Activated CD4-positive, alpha-beta memory T cell treated with anti-CD3 and anti-CD28 coated beads for 36 hours (primary cell): Measurements from ENCODE around the gene ZNF654. TPM values are rescaled to one million over a fixed set of nuclear protein-coding genes. Genes with fewer than 3 reads are reported as not detected.
A peak's percentile ranks its signal among the peaks of the same experiment; 100 is the strongest.
"Not testable (repeated sequence)": the region's sequence is repeated elsewhere in the genome, so short reads cannot be mapped to it uniquely, and the experiment has no call there.

Source experiments
- CTCF ChIA-PET: fragments of 350-600 bp; sonication (Branson Sonifier 250); formaldehyde crosslinking; loops from one replicate; lab custom pipeline; 2021; ENCODE audit warnings: antibody characterized with exemption, inconsistent platforms; lab: Charles Lee
- POLR2A ChIA-PET: fragments of 350-600 bp; sonication (Branson Sonifier 250); formaldehyde crosslinking; loops from one replicate; lab custom pipeline; 2021; ENCODE audit warnings: antibody characterized with exemption; lab: Charles Lee
- DNase-seq: peaks from one replicate; pipeline ENCODE4 v3.0.0-alpha.2; 2020
- H3K27ac Mint-ChIP-seq: one replicate; pipeline ENCODE4 v1.8.0; 2021; ENCODE audit warnings: mixed read lengths
- H3K27me3 Mint-ChIP-seq: one replicate; pipeline ENCODE4 v1.8.0; 2021; ENCODE audit warnings: mixed read lengths
- H3K36me3 Mint-ChIP-seq: one replicate; pipeline ENCODE4 v1.8.0; 2021; ENCODE audit warnings: mixed read lengths
- H3K4me1 Mint-ChIP-seq: one replicate; pipeline ENCODE4 v1.8.0; 2021; ENCODE audit warnings: low read depth, mixed read lengths
- H3K4me3 Mint-ChIP-seq: one replicate; pipeline ENCODE4 v1.8.0; 2021; ENCODE audit warnings: mild to moderate bottlenecking, mixed read lengths
- H3K9me3 Mint-ChIP-seq: one replicate; pipeline ENCODE4 v1.8.0; 2021; ENCODE audit warnings: mixed read lengths
- intact Hi-C: fragments of 100-400 bp; cut with micrococcal nuclease; formaldehyde crosslinking; loops from one replicate; pipeline ENCODE4 v1.15.1; 2023
- total RNA-seq, 2 experiments: library from RNA; stranded (reverse); gene quantifications; one replicate each; pipeline ENCODE4 v1.2.3, GENCODE V29; 2021

ZNF654 gene
- 10 to 100 TPM; 15.6 to 16.7 TPM for total RNA-seq

DNA sequence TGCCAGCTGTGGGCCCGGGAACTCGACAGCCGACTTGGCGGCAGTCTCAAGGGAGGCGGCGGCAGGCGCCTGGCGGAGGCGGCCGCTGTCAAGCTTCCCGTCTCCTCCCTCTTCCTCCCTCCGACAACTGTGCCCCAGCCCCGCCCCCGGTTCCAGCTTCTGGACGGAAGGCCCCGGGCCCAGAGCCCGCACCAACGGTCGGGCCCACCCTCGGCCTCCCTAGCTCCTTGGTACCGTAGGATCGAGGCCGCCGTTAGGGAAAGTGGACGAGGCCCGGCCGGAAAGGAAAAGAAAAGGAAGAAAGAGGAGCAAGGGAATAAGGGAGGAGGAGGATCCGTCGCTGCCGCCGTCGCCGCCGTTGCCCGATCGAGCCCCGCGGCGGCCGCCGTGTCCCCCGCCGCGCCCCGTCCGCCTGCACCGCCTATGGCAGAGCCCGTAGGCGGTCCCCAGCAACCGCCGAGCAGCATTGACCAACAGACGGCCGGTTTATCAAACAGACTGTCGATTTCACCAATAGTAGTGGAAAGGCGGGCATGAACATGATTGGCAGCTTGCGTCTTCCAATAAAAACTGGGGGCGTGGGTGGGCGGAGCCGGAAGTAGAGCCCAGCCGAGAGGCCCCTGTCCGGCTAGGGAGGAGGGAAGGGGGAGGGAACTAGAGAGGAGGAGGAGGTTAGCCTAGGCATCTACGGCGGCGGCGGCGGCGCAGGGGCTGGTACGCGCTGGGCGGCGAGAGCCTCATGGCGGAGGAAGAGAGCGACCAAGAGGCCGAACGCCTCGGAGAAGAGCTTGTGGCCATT lies at the start of gene ZNF654, which contains the start of gene CGGBP1:
TSS of gene ZNF654 (plus strand) at position 675 of the 799 bp plus-strand sequence. CDS start at position 740, 65 bp downstream.
TSS of gene CGGBP1 (minus strand) at position 425 of the 799 bp plus-strand sequence. CDS start 3,029 bp downstream, outside the sequence.
- ChIA-PET POLR2A (interaction anchor here (0.6 to 2.6 kb wide), 9 partner anchors 21 to 91 kb away, joined by 3 to 35 read pairs (median 3); partner anchors contain the start of gene C3orf38), CTCF (interaction anchor here (0.6 to 1.2 kb wide), 7 partner anchors 32 to 799 kb away, joined by 3 to 6 read pairs (median 4); no protein-coding TSS in a partner anchor)
- Mint-ChIP-seq H3K27me3 (no peaks in the 10 kb centered on the region), H3K36me3 (peaks cover 32% of the 10 kb centered on the region), H3K9me3 (no peaks in the 10 kb centered on the region), H3K27ac (peak within 1 kb of the TSS; percentile 98), H3K4me3 (peak within 1 kb of the TSS; percentile 96), H3K4me1 (peaks cover 50% of the 10 kb centered on the region)
- peak; percentile 99 for DNase-seq
- intact Hi-C loops: loop anchor here (1.0 to 2.0 kb wide), 5 partner anchors 27 to 832 kb away; partner anchors contain the start of genes C3orf38 and CHMP2B

DNA sequence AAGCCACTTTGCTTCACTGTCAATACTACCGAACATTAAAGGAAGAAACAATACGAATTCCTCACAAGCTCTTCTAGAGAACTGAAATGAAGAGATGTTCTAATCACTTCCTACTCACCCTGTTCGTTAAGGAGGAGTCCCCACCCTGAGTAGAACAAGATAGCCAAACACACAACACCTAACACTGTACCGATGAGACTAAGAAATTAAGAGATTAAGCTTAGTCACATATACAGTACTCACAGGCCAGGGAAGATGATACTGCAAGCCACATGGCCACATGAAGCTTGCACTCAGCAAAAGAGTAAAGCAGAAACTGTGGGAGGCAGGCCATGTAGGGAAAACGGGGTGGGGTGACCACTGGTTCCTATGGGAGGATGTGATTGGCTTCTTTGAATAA lies 48.2 kb upstream of the ZNF654 start:
- ChIA-PET CTCF (interaction anchor here (0.6 to 1.5 kb wide), 4 partner anchors 9 to 660 kb away, joined by 3 to 6 read pairs (median 3); no protein-coding TSS in a partner anchor), POLR2A (no interaction called here)
- no peak overlapping the region for H3K27ac Mint-ChIP-seq
- H3K4me1 Mint-ChIP-seq: no peaks in the 10 kb centered on the region
- H3K9me3 Mint-ChIP-seq: no peaks in the 10 kb centered on the region
- no peaks in the 10 kb centered on the region for H3K36me3 Mint-ChIP-seq
- H3K4me3 Mint-ChIP-seq: no peak overlapping the region
- intact Hi-C loops: no loop called here
- no peak for DNase-seq
- H3K27me3 Mint-ChIP-seq: peaks cover 2% of the 10 kb centered on the region

DNA sequence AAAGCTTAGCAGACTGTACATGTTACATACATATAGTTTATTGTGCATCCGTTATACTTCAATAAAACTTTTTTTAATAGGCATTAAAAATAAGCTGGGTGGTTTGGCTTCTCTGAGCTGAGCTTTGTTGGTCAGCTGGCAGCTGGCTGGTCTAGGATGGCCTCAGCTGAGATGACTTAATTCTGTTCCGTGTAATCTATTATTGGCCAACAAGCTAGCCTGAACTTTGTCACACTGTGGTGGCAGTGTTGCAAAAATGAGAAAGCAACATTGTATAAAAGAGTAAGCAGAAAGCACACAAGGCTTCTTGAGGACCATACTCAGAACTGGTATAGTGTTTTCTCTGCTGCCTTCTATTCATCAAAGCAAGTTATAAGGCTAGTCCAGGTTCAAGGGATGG lies 45.5 kb upstream of the ZNF654 start:
- H3K27me3 Mint-ChIP-seq: peaks cover 4% of the 10 kb centered on the region
- H3K27ac Mint-ChIP-seq: no peak overlapping the region
- no peaks in the 10 kb centered on the region for H3K9me3 Mint-ChIP-seq
- DNase-seq: no peak
- no peak overlapping the region for H3K4me3 Mint-ChIP-seq
- POLR2A ChIA-PET: no interaction called here
- H3K4me1 Mint-ChIP-seq: peaks cover 4% of the 10 kb centered on the region
- CTCF ChIA-PET: interaction anchor here (1.0 to 1.1 kb wide), 2 partner anchors 9 to 99 kb away, joined by 3 to 5 read pairs; no protein-coding TSS in a partner anchor
- intact Hi-C loops: no loop called here
- no peaks in the 10 kb centered on the region for H3K36me3 Mint-ChIP-seq

DNA sequence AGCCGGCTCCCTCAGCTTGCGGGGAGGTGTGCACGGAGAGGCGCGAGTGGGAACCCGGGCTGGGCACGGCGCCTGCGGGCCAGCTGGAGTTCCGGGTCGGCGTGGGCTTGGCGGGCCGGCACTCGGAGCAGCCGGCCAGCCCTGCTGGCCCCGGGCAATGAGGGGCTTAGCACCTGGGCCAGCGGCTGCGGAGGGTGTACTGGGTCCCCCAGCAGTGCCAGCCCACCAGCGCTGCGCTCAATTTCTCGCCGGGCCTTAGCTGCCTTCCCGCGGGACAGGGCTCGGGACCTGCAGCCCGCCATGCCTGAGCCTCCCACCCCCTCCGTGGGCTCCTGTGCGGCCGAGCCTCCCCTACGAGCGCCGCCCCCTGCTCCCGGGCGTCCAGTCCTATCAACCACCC lies 43.4 kb upstream of the ZNF654 start:
- H3K4me3 Mint-ChIP-seq, DNase-seq, H3K9me3 Mint-ChIP-seq, POLR2A ChIA-PET, H3K36me3 Mint-ChIP-seq, CTCF ChIA-PET, H3K27me3 Mint-ChIP-seq, H3K4me1 Mint-ChIP-seq, intact Hi-C loops, H3K27ac Mint-ChIP-seq: not testable (repeated sequence)

DNA sequence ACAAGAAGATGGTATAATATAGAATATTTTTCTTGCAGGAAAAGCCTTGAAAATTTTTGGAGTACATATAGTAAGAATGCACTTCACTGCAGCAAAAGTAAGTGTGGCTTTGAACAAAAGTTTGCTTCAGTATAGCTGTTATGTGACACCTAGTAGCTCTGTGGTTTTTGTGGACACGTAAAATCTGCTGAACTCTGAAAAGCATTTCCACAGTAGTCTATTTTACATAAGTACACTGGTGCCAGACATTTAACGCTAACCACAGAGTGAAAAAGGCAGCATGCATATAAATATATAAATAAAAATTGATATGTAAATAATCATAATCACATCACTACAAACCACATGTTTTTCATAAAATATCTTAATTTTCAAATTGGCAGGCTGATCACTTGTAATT lies 40.0 kb upstream of the ZNF654 start:
- Mint-ChIP-seq H3K27ac (no peak overlapping the region), H3K9me3 (no peaks in the 10 kb centered on the region), H3K27me3 (peaks cover 4% of the 10 kb centered on the region), H3K36me3 (no peaks in the 10 kb centered on the region), H3K4me3 (no peak overlapping the region), H3K4me1 (peaks cover 10% of the 10 kb centered on the region)
- CTCF ChIA-PET: interaction anchor here (1.4 kb wide), 1 partner anchor 8 kb away, joined by 6 read pairs; no protein-coding TSS in a partner anchor
- no peak for DNase-seq
- POLR2A ChIA-PET: no interaction called here
- intact Hi-C loops: no loop called here

DNA sequence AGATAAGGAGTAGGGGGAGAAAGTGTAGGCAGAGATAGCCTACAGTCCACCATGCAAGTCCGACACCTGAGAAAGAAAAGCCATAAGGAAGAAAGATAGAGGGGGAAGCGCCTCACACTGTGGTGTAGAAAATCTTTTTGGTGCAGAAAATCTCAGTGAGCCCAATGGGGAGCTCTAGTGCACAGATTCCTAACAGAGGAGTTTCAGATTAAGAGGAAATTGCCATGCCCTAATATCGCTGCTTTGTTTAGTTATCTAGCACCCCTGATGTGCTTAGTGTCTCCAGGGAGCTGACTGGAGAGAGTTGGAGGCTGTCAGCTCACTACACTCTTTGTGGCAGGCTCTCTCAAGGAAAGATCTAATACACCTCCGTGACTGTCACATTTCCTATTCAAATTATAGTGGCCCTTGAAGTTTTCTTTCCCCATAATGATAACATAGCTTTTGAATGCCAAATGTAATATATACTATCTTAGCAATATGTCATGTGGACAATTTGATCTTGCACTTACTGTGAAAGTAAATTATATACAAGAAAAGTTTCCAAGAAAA lies 34.0 kb upstream of the ZNF654 start:
- Mint-ChIP-seq H3K36me3 (no peaks in the 10 kb centered on the region), H3K27ac (no peak overlapping the region), H3K4me1 (peaks cover 8% of the 10 kb centered on the region), H3K27me3 (no peaks in the 10 kb centered on the region), H3K4me3 (no peak overlapping the region), H3K9me3 (no peaks in the 10 kb centered on the region)
- intact Hi-C loops: no loop called here
- POLR2A ChIA-PET: no interaction called here
- no peak for DNase-seq
- CTCF ChIA-PET: no interaction called here

DNA sequence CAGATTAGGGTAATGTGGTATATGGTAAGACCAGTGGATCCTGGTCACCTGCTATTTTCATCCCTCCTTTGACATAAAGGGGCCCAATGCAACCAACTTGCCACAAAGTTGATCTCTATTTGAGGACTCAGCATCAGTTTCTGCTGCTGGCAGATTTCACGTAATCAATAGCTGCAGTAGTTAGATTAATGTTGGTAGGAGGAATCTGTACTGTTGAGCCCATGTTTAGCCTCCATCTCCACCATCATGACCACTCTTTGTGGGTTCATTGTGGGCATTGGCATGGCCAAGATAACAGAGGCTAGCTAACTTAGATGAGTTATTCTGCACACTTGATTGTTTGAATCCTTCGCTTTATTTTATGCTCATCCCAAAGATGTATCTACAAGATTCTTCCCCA lies 30.2 kb upstream of the ZNF654 start:
- no peaks in the 10 kb centered on the region for H3K27me3 Mint-ChIP-seq
- intact Hi-C loops: no loop called here
- CTCF ChIA-PET: interaction anchor here (1.1 to 1.3 kb wide), 2 partner anchors 26 to 730 kb away, joined by 3 read pairs; no protein-coding TSS in a partner anchor
- POLR2A ChIA-PET: no interaction called here
- H3K9me3 Mint-ChIP-seq: no peaks in the 10 kb centered on the region
- no peaks in the 10 kb centered on the region for H3K36me3 Mint-ChIP-seq
- H3K4me3 Mint-ChIP-seq: no peak overlapping the region
- H3K4me1 Mint-ChIP-seq: peaks cover 23% of the 10 kb centered on the region
- no peak overlapping the region for H3K27ac Mint-ChIP-seq
- no peak for DNase-seq

DNA sequence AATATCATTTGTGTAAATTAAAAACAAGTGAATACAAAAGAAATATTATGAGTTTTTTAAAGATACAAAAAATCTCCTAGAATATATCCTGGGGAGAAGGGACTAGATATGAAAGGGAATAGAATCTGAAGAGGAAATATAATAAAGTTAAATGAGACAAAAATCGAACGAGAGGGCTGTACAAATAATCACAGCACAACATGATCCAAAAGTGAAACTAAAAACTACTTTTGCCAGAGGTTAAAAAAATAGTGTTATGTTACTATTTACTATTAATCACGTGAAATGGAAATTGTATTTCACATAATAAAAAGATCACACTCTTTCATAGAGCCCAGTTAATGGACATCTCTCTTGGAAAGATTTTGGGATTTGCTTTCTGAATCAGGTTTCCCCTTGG lies 28.8 kb upstream of the ZNF654 start:
- ChIA-PET POLR2A (no interaction called here), CTCF (interaction anchor here (1.3 kb wide), 1 partner anchor 27 kb away, joined by 3 read pairs; no protein-coding TSS in a partner anchor)
- Mint-ChIP-seq H3K4me1 (peaks cover 23% of the 10 kb centered on the region), H3K27me3 (no peaks in the 10 kb centered on the region), H3K36me3 (no peaks in the 10 kb centered on the region), H3K4me3 (no peak overlapping the region), H3K9me3 (no peaks in the 10 kb centered on the region), H3K27ac (no peak overlapping the region)
- intact Hi-C loops: no loop called here
- no peak for DNase-seq

DNA sequence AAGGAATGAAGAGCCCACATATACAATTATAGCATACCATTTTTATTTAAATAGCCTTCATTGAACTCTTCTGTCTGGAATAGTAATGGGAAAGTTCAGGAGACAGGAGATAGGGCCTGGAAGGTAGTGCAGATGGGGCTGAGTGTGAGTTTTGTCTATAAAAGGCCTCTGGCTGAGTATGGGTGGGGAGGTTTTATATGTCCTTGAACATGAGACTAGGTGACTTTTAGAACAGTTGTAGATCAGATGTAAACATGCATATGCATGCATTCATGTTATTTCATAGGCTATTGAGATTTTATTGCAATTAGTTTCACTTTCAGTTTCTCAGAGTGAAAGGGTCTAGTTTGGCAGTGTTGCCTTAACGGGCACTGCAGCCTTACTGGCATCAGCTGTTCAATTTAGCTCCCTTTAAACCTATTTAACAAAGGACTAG lies 27.4 kb upstream of the ZNF654 start:
- DNase-seq: peak; percentile 22
- Mint-ChIP-seq H3K27me3 (no peaks in the 10 kb centered on the region), H3K27ac (peak overlapping the region; percentile 84), H3K4me1 (peaks cover 23% of the 10 kb centered on the region), H3K4me3 (peak overlapping the region; percentile 76), H3K36me3 (no peaks in the 10 kb centered on the region), H3K9me3 (no peaks in the 10 kb centered on the region)
- intact Hi-C loops: loop anchor here (1.0 kb wide), 1 partner anchor 28 kb away; the partner anchor contains the start of genes CGGBP1 and ZNF654
- ChIA-PET POLR2A (interaction anchor here (0.7 to 1.2 kb wide), 2 partner anchors 27 to 118 kb away, joined by 3 to 8 read pairs; partner anchors contain the start of genes C3orf38, CGGBP1 and ZNF654), CTCF (interaction anchor here (2.2 kb wide), 1 partner anchor 82 kb away, joined by 13 read pairs; no protein-coding TSS in a partner anchor)

DNA sequence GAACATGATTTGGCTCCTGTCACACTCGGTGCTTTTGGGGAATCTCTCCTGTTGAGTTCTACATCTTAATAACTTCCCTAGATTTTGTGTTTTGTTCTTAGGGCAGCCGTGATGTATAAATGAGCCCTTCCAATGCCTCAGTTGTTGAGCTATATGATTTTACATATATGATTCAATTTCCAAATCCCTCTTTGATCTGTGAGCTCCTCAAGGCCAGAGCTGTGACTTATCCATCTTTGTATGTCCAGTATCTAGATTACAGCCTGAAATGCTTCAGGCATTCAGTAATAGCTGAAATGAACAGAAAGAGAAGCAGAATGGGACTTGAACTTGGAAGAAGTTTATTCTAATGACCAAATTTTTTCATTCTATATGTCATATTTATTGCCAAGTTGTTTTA lies 26.8 kb upstream of the ZNF654 start:
- no peaks in the 10 kb centered on the region for H3K27me3 Mint-ChIP-seq
- H3K4me1 Mint-ChIP-seq: peaks cover 23% of the 10 kb centered on the region
- no peaks in the 10 kb centered on the region for H3K36me3 Mint-ChIP-seq
- intact Hi-C loops: no loop called here
- no peaks in the 10 kb centered on the region for H3K9me3 Mint-ChIP-seq
- ChIA-PET CTCF (interaction anchor here (0.7 to 2.2 kb wide), 4 partner anchors 20 to 82 kb away, joined by 4 to 13 read pairs (median 4); no protein-coding TSS in a partner anchor), POLR2A (interaction anchor here (0.7 to 0.9 kb wide), 2 partner anchors 27 to 117 kb away, joined by 3 read pairs; partner anchors contain the start of genes C3orf38, CGGBP1 and ZNF654)
- H3K4me3 Mint-ChIP-seq: peak overlapping the region; percentile 76
- no peak for DNase-seq
- peak overlapping the region; percentile 84 for H3K27ac Mint-ChIP-seq

DNA sequence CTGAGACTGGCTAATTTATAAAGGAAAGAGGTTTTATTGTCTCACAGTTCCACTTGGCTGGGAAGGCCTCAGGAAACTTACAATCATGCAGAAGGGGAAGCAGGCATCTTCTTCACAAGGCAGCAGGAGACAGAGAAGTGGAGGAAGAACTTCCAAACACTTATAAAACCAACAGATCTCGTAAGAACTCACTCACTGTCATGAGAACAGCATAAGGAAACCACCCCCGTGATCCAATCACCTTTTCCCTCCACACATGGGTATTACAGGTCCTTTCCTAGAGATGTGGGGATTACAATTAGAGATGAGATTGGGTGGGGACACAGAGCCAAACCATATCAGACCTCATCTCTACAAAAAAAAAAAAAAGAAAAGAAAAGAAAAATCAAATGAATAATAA lies 26.0 kb upstream of the ZNF654 start:
- DNase-seq: no peak
- H3K4me1 Mint-ChIP-seq: peaks cover 23% of the 10 kb centered on the region
- H3K27ac Mint-ChIP-seq: no peak overlapping the region
- no peaks in the 10 kb centered on the region for H3K36me3 Mint-ChIP-seq
- H3K9me3 Mint-ChIP-seq: no peaks in the 10 kb centered on the region
- intact Hi-C loops: no loop called here
- H3K4me3 Mint-ChIP-seq: no peak overlapping the region
- H3K27me3 Mint-ChIP-seq: no peaks in the 10 kb centered on the region
- CTCF ChIA-PET: interaction anchor here (0.7 to 2.2 kb wide), 3 partner anchors 30 to 81 kb away, joined by 4 to 13 read pairs (median 4); no protein-coding TSS in a partner anchor
- POLR2A ChIA-PET: no interaction called here
